SJSA1 (cell line): Measurements from ENCODE around the gene GIMAP7. TPM values are rescaled to one million over a fixed set of nuclear protein-coding genes. Genes with fewer than 3 reads are reported as not detected.
"Not testable (repeated sequence)": the region's sequence is repeated elsewhere in the genome, so short reads cannot be mapped to it uniquely, and the experiment has no call there.

Experiments
- DNase-seq, 2 experiments: peaks; one replicate each; pipeline ENCODE4 v3.0.0-alpha.2; 2015 to 2020; ENCODE audit warnings: low spot score in 2 of 2, low read depth in 1 of 2
- H3K27ac ChIP-seq: fragments of 250-450 bp; sonication (Bioruptor Pico); 2 replicates; pipeline ENCODE4 v1.5.1; 2020; ENCODE audit warnings: mild to moderate bottlenecking, moderate library complexity
- H3K27me3 ChIP-seq: fragments of 250-450 bp; sonication (Bioruptor Pico); replicated peaks from 2 replicates; pipeline ENCODE4 v1.5.1; 2020; ENCODE audit warnings: mild to moderate bottlenecking, moderate library complexity
- H3K36me3 ChIP-seq: fragments of 250-450 bp; sonication (Bioruptor Pico); 2 replicates; pipeline ENCODE4 v1.5.1; 2020; ENCODE audit warnings: mild to moderate bottlenecking
- H3K4me1 ChIP-seq: fragments of 250-450 bp; sonication (Bioruptor Pico); replicated peaks from 2 replicates; pipeline ENCODE4 v1.6.1; 2021; ENCODE audit warnings: mild to moderate bottlenecking
- H3K4me3 ChIP-seq: fragments of 250-450 bp; sonication (Bioruptor Pico); 2 replicates; pipeline ENCODE4 v1.5.1; 2020; ENCODE audit warnings: mild to moderate bottlenecking
- H3K9me3 ChIP-seq: fragments of 250-450 bp; sonication (Bioruptor Pico); replicated peaks from 2 replicates; pipeline ENCODE4 v1.5.1; 2020; ENCODE audit warnings: mild to moderate bottlenecking
- total RNA-seq: library from RNA; depleted of rRNA; stranded (reverse); fragments of >200 nt; shearing (Covaris generic); gene quantifications from 2 replicates; pipeline ENCODE4 v1.2.3, GENCODE V29; 2014; rRNA removed

The GIMAP7 gene
- not detected in 2 replicates for total RNA-seq

- DNase-seq = no peak
- Histone ChIP-seq H3K27me3 (no peaks in the 10 kb centered on the region), H3K36me3 (no peaks in the 10 kb centered on the region), H3K4me1 (no peaks in the 10 kb centered on the region), H3K27ac (no peak within 1 kb of the TSS), H3K9me3 (no peaks in the 10 kb centered on the region), H3K4me3 (no peak within 1 kb of the TSS)
Measured at GRCh38 chr7:150514748-150515222, at the start of gene GIMAP7. Gene GIMAP7, plus strand, starts transcription at chr7:150514872. Its CDS starts 5,103 bp downstream, at chr7:150519975.

GRCh38 chr7:150464962-150465361 lies 49.7 kb upstream of the GIMAP7 start:
- H3K27ac ChIP-seq = no peak overlapping the region
- H3K4me1 ChIP-seq = no peaks in the 10 kb centered on the region
- no peaks in the 10 kb centered on the region for H3K27me3 ChIP-seq
- no peaks in the 10 kb centered on the region for H3K9me3 ChIP-seq
- H3K4me3 ChIP-seq = no peak overlapping the region
- DNase-seq = no peak
- no peaks in the 10 kb centered on the region for H3K36me3 ChIP-seq

GRCh38 chr7:150465414-150465813 lies 49.3 kb upstream of the GIMAP7 start:
- DNase-seq = no peak
- H3K4me1 ChIP-seq = no peaks in the 10 kb centered on the region

GRCh38 chr7:150466477-150466876 lies 48.2 kb upstream of the GIMAP7 start:
- Histone ChIP-seq H3K9me3 (no peaks in the 10 kb centered on the region), H3K4me3 (no peak overlapping the region), H3K36me3 (no peaks in the 10 kb centered on the region), H3K27ac (no peak overlapping the region), H3K4me1 (no peaks in the 10 kb centered on the region), H3K27me3 (no peaks in the 10 kb centered on the region)
- DNase-seq = no peak

More at GRCh38 chr7:150465414-150465813, 49.3 kb upstream of the GIMAP7 start:
- Histone ChIP-seq H3K4me3 (no peak overlapping the region), H3K27me3 (no peaks in the 10 kb centered on the region), H3K27ac (no peak overlapping the region), H3K36me3 (no peaks in the 10 kb centered on the region), H3K9me3 (no peaks in the 10 kb centered on the region)

GRCh38 chr7:150468241-150468640 lies 46.4 kb upstream of the GIMAP7 start:
- Histone ChIP-seq H3K9me3 (no peaks in the 10 kb centered on the region), H3K4me1 (no peaks in the 10 kb centered on the region), H3K4me3 (no peak overlapping the region), H3K27me3 (no peaks in the 10 kb centered on the region), H3K27ac (no peak overlapping the region), H3K36me3 (no peaks in the 10 kb centered on the region)
- DNase-seq = no peak

- Histone ChIP-seq H3K27me3 (peaks cover 6% of the 10 kb centered on the region; the same call in 1 of the 2 replicates), H3K4me1 (no peaks in the 10 kb centered on the region), H3K36me3 (no peaks in the 10 kb centered on the region), H3K27ac (no peak overlapping the region), H3K9me3 (no peaks in the 10 kb centered on the region), H3K4me3 (no peak overlapping the region)
- DNase-seq = no peak
Measured at GRCh38 chr7:150471886-150472285, 42.8 kb upstream of the GIMAP7 start.

GRCh38 chr7:150473902-150474301 lies 40.8 kb upstream of the GIMAP7 start:
- DNase-seq = no peak
- Histone ChIP-seq H3K4me1 (no peaks in the 10 kb centered on the region), H3K9me3 (no peaks in the 10 kb centered on the region), H3K36me3 (no peaks in the 10 kb centered on the region), H3K27me3 (peaks cover 9% of the 10 kb centered on the region; the same call in 1 of the 2 replicates), H3K27ac (no peak overlapping the region), H3K4me3 (no peak overlapping the region)

- DNase-seq = no peak
- Histone ChIP-seq H3K4me3 (no peak overlapping the region), H3K4me1 (no peaks in the 10 kb centered on the region), H3K36me3 (no peaks in the 10 kb centered on the region), H3K9me3 (no peaks in the 10 kb centered on the region), H3K27ac (no peak overlapping the region), H3K27me3 (peaks cover 9% of the 10 kb centered on the region; the same call in 1 of the 2 replicates)
Measured at GRCh38 chr7:150476285-150476684, 38.4 kb upstream of the GIMAP7 start.

- no peak for DNase-seq
- peaks cover 9% of the 10 kb centered on the region; the same call in 1 of the 2 replicates for H3K27me3 ChIP-seq
- H3K27ac ChIP-seq = no peak overlapping the region
- no peaks in the 10 kb centered on the region for H3K36me3 ChIP-seq
- H3K4me3 ChIP-seq = no peak overlapping the region
- H3K9me3 ChIP-seq = no peaks in the 10 kb centered on the region
- H3K4me1 ChIP-seq = no peaks in the 10 kb centered on the region
Measured at GRCh38 chr7:150476819-150477631, 37.6 kb upstream of the GIMAP7 start.

- no peak for DNase-seq
- no peaks in the 10 kb centered on the region for H3K4me1 ChIP-seq
- peaks cover 9% of the 10 kb centered on the region; the same call in 1 of the 2 replicates for H3K27me3 ChIP-seq
- no peaks in the 10 kb centered on the region for H3K36me3 ChIP-seq
- no peak overlapping the region for H3K27ac ChIP-seq
- no peak overlapping the region for H3K4me3 ChIP-seq
- no peaks in the 10 kb centered on the region for H3K9me3 ChIP-seq
Measured at GRCh38 chr7:150479023-150479716, 35.5 kb upstream of the GIMAP7 start.

- no peaks in the 10 kb centered on the region for H3K9me3 ChIP-seq
- no peak overlapping the region for H3K27ac ChIP-seq
- no peaks in the 10 kb centered on the region for H3K4me1 ChIP-seq
- H3K4me3 ChIP-seq = no peak overlapping the region
- H3K36me3 ChIP-seq = no peaks in the 10 kb centered on the region
- no peak for DNase-seq
- H3K27me3 ChIP-seq = peaks cover 7% of the 10 kb centered on the region; the same call in 1 of the 2 replicates
Measured at GRCh38 chr7:150481186-150481920, 33.3 kb upstream of the GIMAP7 start.

- no peaks in the 10 kb centered on the region for H3K36me3 ChIP-seq
- no peak for DNase-seq
- H3K9me3 ChIP-seq = no peaks in the 10 kb centered on the region
- no peak overlapping the region for H3K4me3 ChIP-seq
- H3K4me1 ChIP-seq = no peaks in the 10 kb centered on the region
- H3K27me3 ChIP-seq = 0 out of 2 replicates have a peak, but pooled peaks cover 4% of the 10 kb centered on the region
- H3K27ac ChIP-seq = no peak overlapping the region
Measured at GRCh38 chr7:150481922-150482321, 32.8 kb upstream of the GIMAP7 start.

- not testable (repeated sequence) for H3K36me3 ChIP-seq, H3K4me1 ChIP-seq, H3K9me3 ChIP-seq, H3K27ac ChIP-seq, H3K27me3 ChIP-seq, DNase-seq, H3K4me3 ChIP-seq
Measured at GRCh38 chr7:150483514-150483913, 31.2 kb upstream of the GIMAP7 start.
